ENCODE results near the gene FAM83D. TPM values are rescaled to one million over a fixed set of nuclear protein-coding genes. Genes with fewer than 3 reads are reported as not detected.
A peak's percentile ranks its signal among the peaks of the same experiment; 100 is the strongest.

Gene FAM83D
- total RNA-seq, 1 donor from 2014 or later = 7.7 TPM

DNA sequence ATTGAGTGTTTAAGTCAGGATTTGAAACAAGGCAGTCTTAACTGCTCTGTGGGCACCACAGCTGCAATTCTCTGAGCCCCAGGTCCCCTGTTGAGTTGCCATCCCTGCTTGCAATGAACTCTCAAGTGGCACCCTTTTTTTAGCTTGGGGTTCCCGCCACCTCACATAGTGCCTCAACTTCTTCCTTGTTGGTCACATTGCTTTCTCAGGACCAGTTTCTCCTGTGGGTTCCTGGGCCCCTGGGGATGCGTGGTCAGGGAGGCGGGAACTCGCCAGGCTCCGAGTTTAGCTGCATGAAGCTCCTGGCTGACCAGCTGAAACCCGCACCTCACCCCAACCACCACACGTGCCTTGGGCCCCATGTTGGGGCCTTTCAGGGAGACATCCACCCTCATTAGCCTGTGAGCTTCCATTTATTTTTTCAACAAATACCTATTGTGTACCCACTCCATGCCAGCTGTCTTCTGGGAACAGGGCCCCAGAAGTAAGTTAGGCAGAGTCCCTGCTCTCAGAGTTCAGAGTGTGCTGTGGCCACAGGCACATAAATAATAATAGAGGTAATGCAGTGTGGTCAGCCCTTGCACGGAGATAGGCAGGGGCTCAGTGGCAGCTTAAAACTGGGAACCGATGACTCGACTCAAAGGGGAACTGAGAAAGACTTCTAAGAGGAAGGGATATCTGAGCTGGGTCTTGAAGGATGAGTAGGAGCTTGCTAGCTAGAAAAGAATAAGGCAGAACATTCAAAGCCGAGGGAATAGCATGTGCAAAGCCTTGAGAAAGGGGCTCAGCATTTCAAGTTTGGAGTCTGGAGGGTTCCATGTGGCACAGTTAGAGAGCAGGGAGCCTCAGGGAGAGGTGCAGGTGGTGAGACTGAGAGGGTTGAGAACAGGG lies 33.9 kb upstream of the FAM83D start:
- no peak for DNase-seq (ENCODE audit: low spot score)
- peaks cover 17% of the 10 kb centered on the region for H3K4me1 Mint-ChIP-seq (ENCODE audit: unreplicated experiment)
- no peak overlapping the region for H3K27ac Mint-ChIP-seq (ENCODE audit: unreplicated experiment)
- peaks cover 21% of the 10 kb centered on the region for H3K36me3 Mint-ChIP-seq (ENCODE audit: low read depth, unreplicated experiment)
- peaks cover 9% of the 10 kb centered on the region for H3K27me3 Mint-ChIP-seq (ENCODE audit: unreplicated experiment)
- H3K4me3 Mint-ChIP-seq (ENCODE audit: unreplicated experiment) = no peak overlapping the region
- TF ChIP-seq, protein P1, sequence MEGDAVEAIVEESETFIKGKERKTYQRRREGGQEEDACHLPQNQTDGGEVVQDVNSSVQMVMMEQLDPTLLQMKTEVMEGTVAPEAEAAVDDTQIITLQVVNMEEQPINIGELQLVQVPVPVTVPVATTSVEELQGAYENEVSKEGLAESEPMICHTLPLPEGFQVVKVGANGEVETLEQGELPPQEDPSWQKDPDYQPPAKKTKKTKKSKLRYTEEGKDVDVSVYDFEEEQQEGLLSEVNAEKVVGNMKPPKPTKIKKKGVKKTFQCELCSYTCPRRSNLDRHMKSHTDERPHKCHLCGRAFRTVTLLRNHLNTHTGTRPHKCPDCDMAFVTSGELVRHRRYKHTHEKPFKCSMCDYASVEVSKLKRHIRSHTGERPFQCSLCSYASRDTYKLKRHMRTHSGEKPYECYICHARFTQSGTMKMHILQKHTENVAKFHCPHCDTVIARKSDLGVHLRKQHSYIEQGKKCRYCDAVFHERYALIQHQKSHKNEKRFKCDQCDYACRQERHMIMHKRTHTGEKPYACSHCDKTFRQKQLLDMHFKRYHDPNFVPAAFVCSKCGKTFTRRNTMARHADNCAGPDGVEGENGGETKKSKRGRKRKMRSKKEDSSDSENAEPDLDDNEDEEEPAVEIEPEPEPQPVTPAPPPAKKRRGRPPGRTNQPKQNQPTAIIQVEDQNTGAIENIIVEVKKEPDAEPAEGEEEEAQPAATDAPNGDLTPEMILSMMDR (IDR thresholded peaks at IDR 0.05; ENCODE audit: unreplicated experiment) = no peak
- no peaks in the 10 kb centered on the region for H3K9me3 Mint-ChIP-seq (ENCODE audit: unreplicated experiment)

DNA sequence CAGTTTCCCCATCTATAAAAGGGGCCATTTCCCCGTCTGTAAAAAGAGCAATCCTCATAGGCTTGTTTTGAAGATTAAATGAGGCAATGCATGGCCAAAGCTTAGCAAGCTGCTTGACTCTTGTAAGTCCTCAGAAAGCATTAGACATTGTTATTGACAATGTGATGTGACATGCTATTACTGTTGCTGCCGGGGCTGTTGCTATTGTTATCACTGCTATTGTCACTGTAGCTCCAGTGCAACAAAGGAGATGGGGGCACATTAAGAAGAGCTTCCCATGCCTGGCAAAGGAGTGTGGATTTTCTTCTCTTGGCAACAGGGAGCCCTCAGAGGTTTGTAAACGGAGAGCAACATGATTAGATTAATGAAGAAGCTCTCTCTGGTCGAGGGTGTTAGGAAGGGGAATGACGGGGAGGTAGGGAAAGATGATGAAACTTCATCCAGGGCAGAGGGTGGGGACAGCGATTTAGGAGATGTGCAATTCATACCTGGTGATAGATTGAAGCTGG lies 33.1 kb upstream of the FAM83D start:
- Mint-ChIP-seq H3K27ac (ENCODE audit: unreplicated experiment) (peak overlapping the region; percentile 38), H3K36me3 (ENCODE audit: low read depth, unreplicated experiment) (peaks cover 26% of the 10 kb centered on the region), H3K4me3 (ENCODE audit: unreplicated experiment) (no peak overlapping the region), H3K9me3 (ENCODE audit: unreplicated experiment) (no peaks in the 10 kb centered on the region), H3K27me3 (ENCODE audit: unreplicated experiment) (peaks cover 9% of the 10 kb centered on the region), H3K4me1 (ENCODE audit: unreplicated experiment) (peaks cover 17% of the 10 kb centered on the region)
- DNase-seq (ENCODE audit: low spot score) = no peak
- TF ChIP-seq, protein P1 (IDR thresholded peaks at IDR 0.05; ENCODE audit: unreplicated experiment) = no peak

DNA sequence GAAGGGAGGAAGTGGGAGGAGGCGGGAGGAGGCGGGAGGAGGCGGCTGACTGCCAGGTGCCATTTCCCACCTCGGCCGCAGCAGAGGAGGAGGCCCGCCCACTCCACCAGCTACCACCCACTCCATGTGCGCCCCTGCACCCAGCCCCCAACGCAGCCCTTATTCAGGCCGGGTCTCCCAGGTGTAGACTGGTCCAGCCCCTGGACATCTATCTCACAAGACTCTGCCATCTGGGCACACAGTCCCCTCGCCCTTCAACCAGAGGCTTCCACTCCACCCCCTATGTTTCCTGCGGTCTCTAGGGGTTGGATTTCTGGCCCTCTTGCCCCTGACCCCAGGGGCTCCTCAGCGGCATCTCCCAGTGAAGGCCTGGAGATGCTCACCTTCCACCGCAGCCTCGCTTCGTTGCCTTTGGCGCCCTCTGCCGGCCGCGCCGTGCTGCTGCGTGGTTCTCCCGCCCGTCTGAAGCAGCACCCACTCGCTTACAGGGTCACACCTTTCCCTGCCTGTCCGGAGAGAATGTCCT lies 32.6 kb upstream of the FAM83D start:
- no peak overlapping the region for H3K27ac Mint-ChIP-seq (ENCODE audit: unreplicated experiment)
- H3K27me3 Mint-ChIP-seq (ENCODE audit: unreplicated experiment) = peaks cover 9% of the 10 kb centered on the region
- no peak overlapping the region for H3K4me3 Mint-ChIP-seq (ENCODE audit: unreplicated experiment)
- DNase-seq (ENCODE audit: low spot score) = peak; percentile 81
- H3K9me3 Mint-ChIP-seq (ENCODE audit: unreplicated experiment) = no peaks in the 10 kb centered on the region
- TF ChIP-seq, protein P1 (IDR thresholded peaks at IDR 0.05; ENCODE audit: unreplicated experiment) = peak; percentile 90
- peaks cover 17% of the 10 kb centered on the region for H3K4me1 Mint-ChIP-seq (ENCODE audit: unreplicated experiment)
- peaks cover 27% of the 10 kb centered on the region for H3K36me3 Mint-ChIP-seq (ENCODE audit: low read depth, unreplicated experiment)

DNA sequence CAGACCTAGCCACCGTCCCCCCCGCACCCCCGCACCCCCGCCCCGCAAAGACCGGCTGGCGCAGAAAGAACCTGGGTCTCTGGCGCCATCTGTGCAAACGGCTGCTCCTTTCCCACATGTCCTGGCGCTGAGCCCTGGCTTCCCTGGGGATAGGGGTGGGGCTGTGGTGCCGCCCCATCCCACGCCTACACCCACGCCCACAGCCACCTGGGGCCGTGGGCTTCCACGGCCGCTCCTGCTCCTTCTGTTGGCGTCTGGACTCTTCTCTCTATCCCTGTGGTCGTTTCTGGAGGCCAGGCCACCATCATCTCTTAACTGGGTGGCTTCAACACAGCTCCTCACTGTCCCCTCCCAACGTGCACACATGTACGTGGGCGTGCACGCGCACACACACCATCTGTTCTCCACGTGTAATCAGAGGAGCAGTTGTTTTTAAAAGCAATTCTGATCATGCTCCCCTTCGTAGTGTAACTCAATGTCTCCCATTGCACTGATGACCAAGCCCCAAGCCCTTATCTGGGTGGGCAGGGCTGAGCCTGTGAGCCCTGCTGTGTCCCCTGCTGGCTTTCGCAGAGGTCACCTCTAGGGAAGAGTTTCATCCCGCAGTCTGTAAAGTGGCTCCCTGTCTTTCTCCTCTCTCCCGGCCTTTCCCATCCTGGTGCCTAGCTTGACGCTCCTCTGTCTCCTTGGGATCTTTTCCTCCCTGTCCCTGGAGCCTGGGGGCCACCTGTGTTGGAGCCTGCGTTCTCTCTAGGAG lies 31.9 kb upstream of the FAM83D start:
- H3K4me3 Mint-ChIP-seq (ENCODE audit: unreplicated experiment) = peak overlapping the region; percentile 63
- H3K27ac Mint-ChIP-seq (ENCODE audit: unreplicated experiment) = no peak overlapping the region
- H3K9me3 Mint-ChIP-seq (ENCODE audit: unreplicated experiment) = no peaks in the 10 kb centered on the region
- no peak for DNase-seq (ENCODE audit: low spot score)
- TF ChIP-seq, protein P1 (IDR thresholded peaks at IDR 0.05; ENCODE audit: unreplicated experiment) = no peak
- peaks cover 27% of the 10 kb centered on the region for H3K36me3 Mint-ChIP-seq (ENCODE audit: low read depth, unreplicated experiment)
- peaks cover 17% of the 10 kb centered on the region for H3K4me1 Mint-ChIP-seq (ENCODE audit: unreplicated experiment)
- peaks cover 9% of the 10 kb centered on the region for H3K27me3 Mint-ChIP-seq (ENCODE audit: unreplicated experiment)

All from endothelial cell (in vitro differentiated cells).